ENCODE measurements around the gene CORO7.

CORO7 gene

DNA sequence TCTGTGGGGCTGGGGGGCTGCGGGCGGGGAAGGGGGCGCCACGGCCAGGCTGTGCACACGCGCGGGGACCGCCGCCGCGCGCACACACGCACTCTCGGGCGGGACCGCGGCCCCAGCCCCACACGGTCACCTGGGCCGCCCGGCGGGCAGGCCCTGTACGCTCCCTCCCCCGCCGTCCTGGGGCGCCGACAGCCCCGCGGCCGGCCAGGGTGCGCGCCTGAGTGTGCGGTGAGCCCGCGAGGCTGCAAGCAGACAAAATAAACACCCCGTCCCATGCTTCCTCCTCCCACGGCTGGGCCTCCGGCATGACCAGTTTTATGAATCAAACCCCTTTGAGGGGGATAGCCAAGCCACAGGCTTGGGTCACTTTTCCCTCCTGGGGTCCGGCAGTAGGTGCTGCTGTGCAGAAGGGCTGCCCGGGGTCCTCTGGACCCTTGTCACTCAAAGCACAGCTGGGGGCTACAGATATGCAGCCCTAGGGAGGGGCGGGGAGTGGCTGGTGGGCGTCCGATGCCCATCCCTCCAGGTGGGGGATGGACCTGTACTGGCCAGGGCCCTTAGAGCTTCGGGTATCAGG lies 44.3 kb downstream of the CORO7 start:
- TF ChIP-seq POLR2AphosphoS5 (IDR thresholded peaks at IDR 0.05; ENCODE audit: low read depth, low read length) (no peak; the same call in 1 of the 2 replicates), FOXP2 (optimal IDR thresholded peaks at IDR 0.05; ENCODE audit: borderline replicate concordance, extremely low read depth, extremely low read length, insufficient read depth) (no peak), SIN3A (IDR thresholded peaks at IDR 0.05; ENCODE audit: borderline replicate concordance, insufficient read depth, low read length) (no peak; the same call in 1 of the 2 replicates), TAF1 (IDR thresholded peaks at IDR 0.05; ENCODE audit: borderline replicate concordance, insufficient read depth, low read length) (no peak)
- TF ChIP-seq, protein P1, sequence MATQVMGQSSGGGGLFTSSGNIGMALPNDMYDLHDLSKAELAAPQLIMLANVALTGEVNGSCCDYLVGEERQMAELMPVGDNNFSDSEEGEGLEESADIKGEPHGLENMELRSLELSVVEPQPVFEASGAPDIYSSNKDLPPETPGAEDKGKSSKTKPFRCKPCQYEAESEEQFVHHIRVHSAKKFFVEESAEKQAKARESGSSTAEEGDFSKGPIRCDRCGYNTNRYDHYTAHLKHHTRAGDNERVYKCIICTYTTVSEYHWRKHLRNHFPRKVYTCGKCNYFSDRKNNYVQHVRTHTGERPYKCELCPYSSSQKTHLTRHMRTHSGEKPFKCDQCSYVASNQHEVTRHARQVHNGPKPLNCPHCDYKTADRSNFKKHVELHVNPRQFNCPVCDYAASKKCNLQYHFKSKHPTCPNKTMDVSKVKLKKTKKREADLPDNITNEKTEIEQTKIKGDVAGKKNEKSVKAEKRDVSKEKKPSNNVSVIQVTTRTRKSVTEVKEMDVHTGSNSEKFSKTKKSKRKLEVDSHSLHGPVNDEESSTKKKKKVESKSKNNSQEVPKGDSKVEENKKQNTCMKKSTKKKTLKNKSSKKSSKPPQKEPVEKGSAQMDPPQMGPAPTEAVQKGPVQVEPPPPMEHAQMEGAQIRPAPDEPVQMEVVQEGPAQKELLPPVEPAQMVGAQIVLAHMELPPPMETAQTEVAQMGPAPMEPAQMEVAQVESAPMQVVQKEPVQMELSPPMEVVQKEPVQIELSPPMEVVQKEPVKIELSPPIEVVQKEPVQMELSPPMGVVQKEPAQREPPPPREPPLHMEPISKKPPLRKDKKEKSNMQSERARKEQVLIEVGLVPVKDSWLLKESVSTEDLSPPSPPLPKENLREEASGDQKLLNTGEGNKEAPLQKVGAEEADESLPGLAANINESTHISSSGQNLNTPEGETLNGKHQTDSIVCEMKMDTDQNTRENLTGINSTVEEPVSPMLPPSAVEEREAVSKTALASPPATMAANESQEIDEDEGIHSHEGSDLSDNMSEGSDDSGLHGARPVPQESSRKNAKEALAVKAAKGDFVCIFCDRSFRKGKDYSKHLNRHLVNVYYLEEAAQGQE (IDR thresholded peaks at IDR 0.05; ENCODE audit: insufficient read depth in 1 of 2, low read depth in 2 of 2, low read length in 2 of 2): no peak

DNA sequence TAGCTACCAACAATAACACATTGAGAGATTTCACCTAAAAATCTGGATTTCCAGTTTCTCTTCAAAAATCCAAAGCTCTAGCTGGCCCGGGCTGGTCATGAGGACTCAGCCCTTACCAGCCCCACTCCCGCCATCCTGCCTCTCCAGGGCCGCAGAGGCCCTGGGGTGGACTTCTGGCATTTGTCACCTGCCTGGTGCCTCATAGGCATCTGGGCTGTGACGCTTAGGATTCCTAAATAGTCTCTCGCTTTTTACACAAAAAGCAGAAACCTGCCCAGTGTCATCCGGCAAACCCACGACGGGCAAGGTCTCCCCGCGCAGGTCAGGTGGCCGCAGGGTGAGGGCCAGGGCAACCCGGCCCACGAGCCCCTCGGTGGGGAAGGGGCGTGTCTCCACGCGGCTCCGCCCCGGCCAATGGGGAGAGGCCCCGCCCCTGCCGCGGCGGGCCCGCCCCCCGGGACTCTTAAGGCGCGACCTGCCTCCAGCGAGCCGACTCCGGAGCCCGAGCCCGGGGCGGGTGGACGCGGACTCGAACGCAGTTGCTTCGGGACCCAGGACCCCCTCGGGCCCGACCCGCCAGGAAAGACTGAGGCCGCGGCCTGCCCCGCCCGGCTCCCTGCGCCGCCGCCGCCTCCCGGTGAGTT lies 44.9 kb downstream of the CORO7 start, which contains the start of gene VASN:
TSS of gene VASN (plus strand) at position 492 of the 644 bp plus-strand sequence. CDS start 9,030 bp downstream, outside the sequence.
- TF ChIP-seq SIN3A (IDR thresholded peaks at IDR 0.05; ENCODE audit: borderline replicate concordance, insufficient read depth, low read length) (no peak; the same call in 1 of the 2 replicates), FOXP2 (optimal IDR thresholded peaks at IDR 0.05; ENCODE audit: borderline replicate concordance, extremely low read depth, extremely low read length, insufficient read depth) (no peak), POLR2AphosphoS5 (IDR thresholded peaks at IDR 0.05; ENCODE audit: low read depth, low read length) (peak; percentile 90), TAF1 (IDR thresholded peaks at IDR 0.05; ENCODE audit: borderline replicate concordance, insufficient read depth, low read length) (peak; percentile 82; the same call in 1 of the 2 replicates)
- TF ChIP-seq, protein P1 (IDR thresholded peaks at IDR 0.05; ENCODE audit: insufficient read depth in 1 of 2, low read depth in 2 of 2, low read length in 2 of 2): 0 out of 4 replicates have a peak, but pooled peaks of 1 of the 2 experiments have one; percentile 22

DNA sequence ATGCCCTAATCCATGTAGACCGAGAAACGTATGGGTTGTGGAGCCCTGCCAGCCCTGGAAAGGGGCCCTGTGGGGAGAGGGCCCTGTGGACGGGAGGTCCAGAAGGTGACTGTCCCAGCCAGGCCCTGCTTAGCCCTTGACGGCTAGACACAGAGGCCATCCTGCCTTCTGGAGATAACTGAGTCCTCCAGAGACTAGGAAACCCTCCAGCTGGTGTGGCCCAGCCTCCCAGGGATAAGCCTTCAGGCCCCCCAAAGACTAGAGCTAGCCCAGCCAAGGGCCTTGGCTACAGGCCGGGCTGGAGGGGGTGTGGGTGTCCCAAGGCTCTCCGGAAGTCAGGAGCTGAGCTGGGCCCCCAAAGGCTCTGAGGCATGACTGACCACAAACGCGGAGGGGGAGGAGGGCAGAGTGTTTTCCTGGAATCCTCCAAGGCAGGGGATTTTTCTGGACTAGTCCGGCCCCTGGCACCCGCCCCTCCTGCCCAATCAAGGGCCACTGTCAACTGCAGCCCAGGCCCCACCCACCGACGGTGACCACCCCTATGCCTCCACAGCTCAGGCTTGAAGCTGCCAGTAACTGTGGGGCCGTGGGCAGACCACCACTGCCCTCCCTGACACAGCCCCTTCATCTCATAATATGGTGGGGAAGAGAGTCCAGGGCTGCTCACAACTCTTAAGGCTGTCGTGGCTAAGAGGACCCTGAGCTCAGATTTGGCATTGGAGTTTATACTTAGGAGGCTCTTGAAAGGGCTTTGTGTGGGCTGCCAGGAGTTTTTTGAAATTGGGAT lies 45.6 kb downstream of the CORO7 start:
- TF ChIP-seq, protein P1 (IDR thresholded peaks at IDR 0.05; ENCODE audit: insufficient read depth in 1 of 2, low read depth in 2 of 2, low read length in 2 of 2): no peak
- no peak for TF ChIP-seq SIN3A (IDR thresholded peaks at IDR 0.05; ENCODE audit: borderline replicate concordance, insufficient read depth, low read length)
- no peak for TF ChIP-seq POLR2AphosphoS5 (IDR thresholded peaks at IDR 0.05; ENCODE audit: low read depth, low read length)
- no peak for TF ChIP-seq FOXP2 (optimal IDR thresholded peaks at IDR 0.05; ENCODE audit: borderline replicate concordance, extremely low read depth, extremely low read length, insufficient read depth)
- no peak for TF ChIP-seq TAF1 (IDR thresholded peaks at IDR 0.05; ENCODE audit: borderline replicate concordance, insufficient read depth, low read length)

DNA sequence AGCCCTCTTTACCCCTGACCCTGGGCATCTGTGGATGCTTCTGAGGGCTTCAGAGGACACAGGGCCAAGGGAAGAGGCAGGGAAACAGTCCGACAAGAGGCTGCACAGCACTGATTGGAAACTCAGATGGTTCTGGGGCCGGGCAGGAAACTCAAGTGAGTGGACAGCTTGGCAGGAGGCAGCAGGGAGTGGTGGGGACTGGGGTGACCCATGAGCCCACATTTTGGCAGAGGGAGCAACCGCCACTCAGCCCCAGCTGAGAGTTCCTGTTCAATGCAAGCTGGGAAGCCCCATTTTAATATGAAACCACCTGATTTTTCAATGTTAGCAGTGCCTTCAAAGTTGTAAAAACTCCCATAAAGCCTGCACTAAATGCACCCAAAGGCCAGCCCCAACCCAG lies 46.2 kb downstream of the CORO7 start:
- TF ChIP-seq SIN3A (IDR thresholded peaks at IDR 0.05; ENCODE audit: borderline replicate concordance, insufficient read depth, low read length) (no peak), FOXP2 (optimal IDR thresholded peaks at IDR 0.05; ENCODE audit: borderline replicate concordance, extremely low read depth, extremely low read length, insufficient read depth) (no peak), POLR2AphosphoS5 (IDR thresholded peaks at IDR 0.05; ENCODE audit: low read depth, low read length) (no peak), TAF1 (IDR thresholded peaks at IDR 0.05; ENCODE audit: borderline replicate concordance, insufficient read depth, low read length) (no peak)
- TF ChIP-seq, protein P1 (IDR thresholded peaks at IDR 0.05; ENCODE audit: insufficient read depth in 1 of 2, low read depth in 2 of 2, low read length in 2 of 2): no peak

All from PFSK-1 (cell line).